ENCODE results near the gene JAK2. TPM values are rescaled to one million over a fixed set of nuclear protein-coding genes. Genes with fewer than 3 reads are reported as not detected.

Gene JAK2
- total and polyA plus RNA-seq, 9 of the 15 experiments (the other 6 are each of a cell fraction or from before 2014, with no cell fraction given), result 4.7 to 23.4 (median 15.3) TPM

GRCh38 chr9:5072871-5073270, 87.8 kb downstream of the JAK2 start:
- TF ChIP-seq RFX7 (CRISPR knock-in tag; IDR thresholded peaks at IDR 0.05) (no peak), KLF10 (CRISPR knock-in tag; IDR thresholded peaks at IDR 0.05) (no peak), TAF15 (IDR thresholded peaks at IDR 0.05; ENCODE audit: low read depth, low read length) (no peak), KLF6 (CRISPR knock-in tag; IDR thresholded peaks at IDR 0.05; ENCODE audit: borderline replicate concordance) (no peak), POLR2H (tag; IDR thresholded peaks at IDR 0.05; ENCODE audit: low read depth) (no peak), MAX (CRISPR knock-in tag; IDR thresholded peaks at IDR 0.05) (no peak), ZNF740 (CRISPR knock-in tag; IDR thresholded peaks at IDR 0.05) (no peak), ZNF740 (tag; IDR thresholded peaks at IDR 0.05) (no peak), TCF3 (CRISPR knock-in tag; IDR thresholded peaks at IDR 0.05) (no peak)
- Histone ChIP-seq H2AFZ (ENCODE audit: low read depth, low read length) (no peak overlapping the region), H3K4me2 (ENCODE audit: insufficient read depth, low read length) (no peak overlapping the region), H4K20me1 (replicated peaks; ENCODE audit: control insufficient read depth, insufficient read depth, low read length) (no peaks in the 10 kb centered on the region), H3K27me3 (ENCODE audit: control insufficient read depth in 2 of 2, insufficient read depth in 2 of 2, low read length in 2 of 2) (no peaks in the 10 kb centered on the region), H3K9me3 (replicated peaks; ENCODE audit: control insufficient read depth, insufficient read depth, low read depth, low read length) (no peaks in the 10 kb centered on the region), H3K4me1 (replicated peaks in 1 of 2; ENCODE audit: control insufficient read depth in 2 of 2, insufficient read depth in 2 of 2, low read length in 2 of 2) (no peaks in the 10 kb centered on the region), H3K79me2 (ENCODE audit: control insufficient read depth, insufficient read depth, low read length) (no peaks in the 10 kb centered on the region), H3K27ac (ENCODE audit: extremely low read depth, low read depth, low read length) (no peak overlapping the region), H3K9me1 (ENCODE audit: control insufficient read depth, insufficient read depth, low read length) (no peaks in the 10 kb centered on the region), H3K36me3 (ENCODE audit: control insufficient read depth, insufficient read depth, low read length) (peaks cover 80% of the 10 kb centered on the region), H3K4me3 (no peak overlapping the region), H3K9ac (ENCODE audit: insufficient read depth in 1 of 2, low read depth in 2 of 2, low read length in 2 of 2) (no peak overlapping the region)
- no peak for DNase-seq (ENCODE audit: extremely low read depth in 1 of 4, low spot score in 3 of 4)
- WGBS (ENCODE audit: insufficient coverage, low coverage, missing lambda C conversion rate), result 100% methylated on average over 1 of the region's 1 CpG
- ChIA-PET CTCF (ENCODE audit: low intra/inter-chr PET ratio) (no interaction called here), POLR2A (interaction anchor here (1.2 kb wide), 1 partner anchor 20 kb away, joined by 3 read pairs; no protein-coding TSS in a partner anchor)
- no TSS peak for BruUV-seq (replicated peaks)
- intact Hi-C loops (cut with micrococcal nuclease) (no loop called here), in situ Hi-C loops (cut with MboI) (no loop called here)
- ATAC-seq, result no peak
- no peak for FAIRE-seq
